Osteocyte (in vitro differentiated cells): Measurements from ENCODE around the gene NFIA. TPM values are rescaled to one million over a fixed set of nuclear protein-coding genes. Genes with fewer than 3 reads are reported as not detected.

Experiments
- DNase-seq: peaks from one replicate; pipeline ENCODE4 v3.0.0; 2021; ENCODE audit warnings: mixed read lengths; ENCODE audit not compliant: unreplicated experiment; ENCODE audit errors: extremely low spot score
- H3K27ac Mint-ChIP-seq: one replicate; pipeline ENCODE4 v1.8.0; 2021; ENCODE audit warnings: mild to moderate bottlenecking, mixed read lengths; ENCODE audit not compliant: unreplicated experiment
- H3K27me3 Mint-ChIP-seq: one replicate; pipeline ENCODE4 v1.8.0; 2021; ENCODE audit warnings: mixed read lengths; ENCODE audit not compliant: unreplicated experiment
- H3K36me3 Mint-ChIP-seq: one replicate; pipeline ENCODE4 v1.8.0; 2021; ENCODE audit warnings: mixed read lengths; ENCODE audit not compliant: unreplicated experiment
- H3K4me1 Mint-ChIP-seq: one replicate; pipeline ENCODE4 v1.8.0; 2021; ENCODE audit warnings: mixed read lengths; ENCODE audit not compliant: unreplicated experiment
- H3K4me3 Mint-ChIP-seq: one replicate; pipeline ENCODE4 v1.8.0; 2021; ENCODE audit warnings: mild to moderate bottlenecking, moderate library complexity, mixed read lengths; ENCODE audit not compliant: unreplicated experiment
- H3K9me3 Mint-ChIP-seq: one replicate; pipeline ENCODE4 v1.8.0; 2021; ENCODE audit warnings: mixed read lengths; ENCODE audit not compliant: unreplicated experiment
- total RNA-seq: library from RNA; stranded (reverse); gene quantifications from 2 replicates; pipeline ENCODE4 v1.2.1, GENCODE V29; 2021
- TF ChIP-seq, protein P1 (sequence below): fragments of 200-600 bp; sonication (generic); IDR thresholded peaks from 2 replicates; pipeline ENCODE4 v1.5.0; 2021; ENCODE audit warnings: antibody characterized with exemption, mild to moderate bottlenecking, moderate library complexity

NFIA gene
- total RNA-seq, 1 donor from 2014 or later: 46.7 TPM

DNA sequence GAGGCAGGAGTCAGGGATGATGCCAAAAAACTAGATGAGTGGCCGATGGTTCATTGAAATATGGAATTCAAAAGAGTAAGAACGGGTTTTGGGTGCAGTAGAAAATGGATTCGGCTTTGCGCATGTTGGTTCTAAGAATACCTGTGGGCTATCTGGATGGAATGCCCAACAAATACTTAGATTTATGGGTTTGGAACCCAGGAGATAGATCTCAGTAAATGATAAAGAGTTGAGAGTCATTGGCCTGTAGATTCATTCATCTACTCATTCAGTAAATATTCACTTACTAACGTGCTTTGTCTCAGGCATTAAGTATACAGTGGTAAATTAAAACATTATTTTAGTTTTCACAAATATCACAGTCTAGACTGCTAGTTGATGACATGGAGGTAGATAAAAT is 247.7 kb downstream of the NFIA start:
- DNase-seq: no peak
- H3K27ac Mint-ChIP-seq: no peak overlapping the region

DNA sequence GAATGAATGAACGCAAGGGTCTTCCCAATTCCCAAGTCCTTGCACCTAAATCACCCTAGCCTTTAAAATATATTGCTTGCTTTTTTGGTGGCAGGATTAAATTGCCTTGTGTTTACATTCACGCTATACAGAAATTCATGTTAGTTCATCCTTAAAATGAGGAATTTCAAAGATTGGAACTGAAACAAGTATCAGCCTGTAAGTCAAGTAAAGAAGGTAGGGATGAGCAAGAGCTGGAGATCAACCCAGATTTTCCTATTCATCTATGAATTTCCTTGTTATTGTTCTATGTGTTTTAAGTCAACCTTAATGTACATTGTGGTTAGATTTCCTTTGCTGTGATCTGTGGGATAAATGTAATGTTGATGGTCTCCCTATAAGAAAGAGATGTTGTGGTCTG is 248.2 kb downstream of the NFIA start:
- no peak overlapping the region for H3K4me3 Mint-ChIP-seq
- TF ChIP-seq, protein P1, sequence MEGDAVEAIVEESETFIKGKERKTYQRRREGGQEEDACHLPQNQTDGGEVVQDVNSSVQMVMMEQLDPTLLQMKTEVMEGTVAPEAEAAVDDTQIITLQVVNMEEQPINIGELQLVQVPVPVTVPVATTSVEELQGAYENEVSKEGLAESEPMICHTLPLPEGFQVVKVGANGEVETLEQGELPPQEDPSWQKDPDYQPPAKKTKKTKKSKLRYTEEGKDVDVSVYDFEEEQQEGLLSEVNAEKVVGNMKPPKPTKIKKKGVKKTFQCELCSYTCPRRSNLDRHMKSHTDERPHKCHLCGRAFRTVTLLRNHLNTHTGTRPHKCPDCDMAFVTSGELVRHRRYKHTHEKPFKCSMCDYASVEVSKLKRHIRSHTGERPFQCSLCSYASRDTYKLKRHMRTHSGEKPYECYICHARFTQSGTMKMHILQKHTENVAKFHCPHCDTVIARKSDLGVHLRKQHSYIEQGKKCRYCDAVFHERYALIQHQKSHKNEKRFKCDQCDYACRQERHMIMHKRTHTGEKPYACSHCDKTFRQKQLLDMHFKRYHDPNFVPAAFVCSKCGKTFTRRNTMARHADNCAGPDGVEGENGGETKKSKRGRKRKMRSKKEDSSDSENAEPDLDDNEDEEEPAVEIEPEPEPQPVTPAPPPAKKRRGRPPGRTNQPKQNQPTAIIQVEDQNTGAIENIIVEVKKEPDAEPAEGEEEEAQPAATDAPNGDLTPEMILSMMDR: no peak
- no peaks in the 10 kb centered on the region for H3K9me3 Mint-ChIP-seq
- no peak overlapping the region for H3K27ac Mint-ChIP-seq
- H3K36me3 Mint-ChIP-seq: peaks cover 6% of the 10 kb centered on the region
- DNase-seq: no peak
- no peaks in the 10 kb centered on the region for H3K27me3 Mint-ChIP-seq
- H3K4me1 Mint-ChIP-seq: no peaks in the 10 kb centered on the region

More for the DNA sequence above, 247.7 kb downstream of the NFIA start:
- peaks cover 6% of the 10 kb centered on the region for H3K36me3 Mint-ChIP-seq
- no peaks in the 10 kb centered on the region for H3K4me1 Mint-ChIP-seq
- H3K27me3 Mint-ChIP-seq: no peaks in the 10 kb centered on the region
- H3K4me3 Mint-ChIP-seq: no peak overlapping the region
- H3K9me3 Mint-ChIP-seq: no peaks in the 10 kb centered on the region
- TF ChIP-seq, protein P1: no peak

DNA sequence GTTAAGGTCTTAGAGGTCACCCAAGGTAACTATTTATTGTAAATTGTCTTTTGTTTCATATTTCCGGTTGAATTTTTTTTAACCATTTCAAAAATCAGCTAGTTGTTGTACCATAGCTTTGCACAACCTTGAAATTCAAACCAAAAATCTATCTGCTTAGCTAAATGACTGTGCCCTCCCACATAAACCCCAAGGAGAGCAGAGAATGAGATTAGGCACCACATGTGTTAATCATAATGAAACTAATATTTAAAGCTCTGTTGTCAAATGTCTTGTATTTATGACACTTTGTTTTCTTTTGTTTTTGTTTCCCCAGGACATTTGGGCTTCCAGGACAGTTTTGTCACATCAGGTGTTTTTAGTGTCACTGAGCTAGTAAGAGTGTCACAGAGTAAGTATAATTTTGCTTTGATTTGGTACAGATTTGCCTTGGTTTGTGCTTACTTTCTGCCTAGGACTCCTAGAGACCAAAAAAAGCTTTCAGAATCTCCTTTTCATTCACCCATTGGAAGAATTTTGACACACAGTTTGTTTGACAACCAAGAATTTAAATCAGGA is 249.9 kb downstream of the NFIA start:
- Mint-ChIP-seq H3K27me3 (no peaks in the 10 kb centered on the region), H3K4me1 (peaks cover 9% of the 10 kb centered on the region), H3K4me3 (no peak overlapping the region), H3K36me3 (peaks cover 6% of the 10 kb centered on the region), H3K9me3 (no peaks in the 10 kb centered on the region), H3K27ac (no peak overlapping the region)
- TF ChIP-seq, protein P1: no peak
- no peak for DNase-seq

- Mint-ChIP-seq H3K36me3 (peaks cover 6% of the 10 kb centered on the region), H3K27ac (no peak overlapping the region), H3K4me3 (no peak overlapping the region), H3K4me1 (peaks cover 14% of the 10 kb centered on the region), H3K9me3 (no peaks in the 10 kb centered on the region), H3K27me3 (no peaks in the 10 kb centered on the region)
- DNase-seq: no peak
- TF ChIP-seq, protein P1: no peak
These were observed 250.4 kb downstream of the NFIA start for GRCh38 chr1:61332796-61333195.

- Mint-ChIP-seq H3K27me3 (no peaks in the 10 kb centered on the region), H3K4me1 (peaks cover 35% of the 10 kb centered on the region), H3K9me3 (no peaks in the 10 kb centered on the region), H3K36me3 (peaks cover 6% of the 10 kb centered on the region), H3K4me3 (no peak overlapping the region), H3K27ac (no peak overlapping the region)
- no peak for DNase-seq
- TF ChIP-seq, protein P1: no peak
These were observed 252.6 kb downstream of the NFIA start for GRCh38 chr1:61334718-61335589.
